Mesenchymal stem cell (in vitro differentiated cells and primary cell): ENCODE data around the gene HSD17B3.
"Not testable (repeated sequence)": the region's sequence is repeated elsewhere in the genome, so short reads cannot be mapped to it uniquely, and the experiment has no call there.

Experiments used
- DNase-seq: peaks from one replicate; pipeline ENCODE4 v3.0.0-alpha.2; 2013
- H2AFZ ChIP-seq: one replicate; pipeline ENCODE4 v1.6.1; 2013; ENCODE audit warnings: low read depth, mild to moderate bottlenecking, control low read depth, inconsistent platforms, low read length, moderate library complexity
- H2AK5ac ChIP-seq: 2 replicates; pipeline ENCODE4 v1.6.1; 2013; ENCODE audit warnings: low read length, moderate library complexity, mild to moderate bottlenecking, inconsistent platforms; ENCODE audit not compliant: severe bottlenecking
- H2BK120ac ChIP-seq: one replicate; pipeline ENCODE4 v1.6.1; 2013; ENCODE audit warnings: low read depth, mild to moderate bottlenecking, inconsistent platforms, low read length, moderate library complexity
- H2BK12ac ChIP-seq, 2 experiments: one replicate each; pipeline ENCODE4 v1.6.1; 2013; ENCODE audit warnings: inconsistent platforms in 2 of 2, low read length in 2 of 2, mild to moderate bottlenecking in 2 of 2, moderate library complexity in 2 of 2, control low read depth in 1 of 2
- H2BK15ac ChIP-seq: one replicate; pipeline ENCODE4 v1.6.1; 2013; ENCODE audit warnings: mild to moderate bottlenecking, low read depth, inconsistent platforms; ENCODE audit not compliant: poor library complexity, severe bottlenecking
- H2BK5ac ChIP-seq: 2 replicates; pipeline ENCODE4 v1.6.1; 2013; ENCODE audit warnings: low read depth, mild to moderate bottlenecking, low read length, control low read depth, inconsistent platforms; ENCODE audit not compliant: poor library complexity, severe bottlenecking
- H3K14ac ChIP-seq, 2 experiments: one replicate each; pipeline ENCODE4 v1.6.1; 2013; ENCODE audit warnings: inconsistent platforms in 2 of 2, low read length in 2 of 2, control low read depth in 1 of 2, mild to moderate bottlenecking in 1 of 2, moderate library complexity in 1 of 2
- H3K18ac ChIP-seq, 2 experiments: one replicate each; pipeline ENCODE4 v1.6.1; 2013; ENCODE audit warnings: inconsistent platforms in 2 of 2, low read length in 2 of 2, control low read depth in 1 of 2, low read depth in 1 of 2, mild to moderate bottlenecking in 1 of 2
- H3K23ac ChIP-seq, 2 experiments: one replicate each; pipeline ENCODE4 v1.6.1; 2013; ENCODE audit warnings: inconsistent platforms in 2 of 2, low read length in 2 of 2, mild to moderate bottlenecking in 2 of 2, moderate library complexity in 2 of 2, control low read depth in 1 of 2
- H3K27ac ChIP-seq: 2 replicates; pipeline ENCODE4 v1.5.1; 2013; ENCODE audit warnings: mild to moderate bottlenecking, moderate library complexity, low read length, control low read depth, inconsistent platforms; ENCODE audit not compliant: poor library complexity, severe bottlenecking
- H3K27me3 ChIP-seq, 2 experiments: 2 replicates each; pipeline versions ENCODE4 v1.6.1 to v1.7.0; 2013; ENCODE audit warnings: low read length in 2 of 2, mild to moderate bottlenecking in 2 of 2, moderate library complexity in 2 of 2, control low read depth in 1 of 2, inconsistent platforms in 1 of 2; ENCODE audit not compliant: control insufficient read depth in 1 of 2, insufficient read depth in 1 of 2
- H3K36me3 ChIP-seq, 2 experiments: 2 replicates each; pipeline versions ENCODE4 v1.6.1 to v1.7.0; 2013; ENCODE audit warnings: low read length in 2 of 2, control low read depth in 1 of 2, inconsistent platforms in 1 of 2, low read depth in 1 of 2, mild to moderate bottlenecking in 1 of 2; ENCODE audit not compliant: insufficient read depth in 2 of 2, control insufficient read depth in 1 of 2
- H3K4ac ChIP-seq, 2 experiments: one replicate each; pipeline ENCODE4 v1.6.1; 2013; ENCODE audit warnings: inconsistent platforms in 2 of 2, low read length in 2 of 2, mild to moderate bottlenecking in 2 of 2, moderate library complexity in 2 of 2, control low read depth in 1 of 2, low read depth in 1 of 2
- H3K4me1 ChIP-seq: 2 replicates; pipeline ENCODE4 v1.6.1; 2013; ENCODE audit warnings: low read depth, low read length, control low read depth; ENCODE audit not compliant: control insufficient read depth, insufficient read depth
- H3K4me2 ChIP-seq: 2 replicates; pipeline ENCODE4 v1.6.1; 2013; ENCODE audit warnings: low read length, mild to moderate bottlenecking, inconsistent platforms; ENCODE audit not compliant: poor library complexity, severe bottlenecking
- H3K4me3 ChIP-seq, 2 experiments: 2 replicates each; pipeline versions ENCODE4 v1.5.1 to v1.7.0; 2013; ENCODE audit warnings: low read length in 2 of 2, mild to moderate bottlenecking in 2 of 2, control low read depth in 1 of 2, low read depth in 1 of 2; ENCODE audit not compliant: insufficient read depth in 1 of 2
- H3K79me1 ChIP-seq: replicated peaks from 2 replicates; pipeline ENCODE4 v1.6.1; 2013; ENCODE audit warnings: mild to moderate bottlenecking, control low read depth, low read length, inconsistent platforms; ENCODE audit not compliant: poor library complexity, severe bottlenecking
- H3K9ac ChIP-seq: 2 replicates; pipeline ENCODE4 v1.7.0; 2013; ENCODE audit warnings: mild to moderate bottlenecking, low read length, moderate library complexity
- H3K9me3 ChIP-seq: 2 replicates; pipeline ENCODE4 v1.7.0; 2013; ENCODE audit warnings: mild to moderate bottlenecking, low read length; ENCODE audit not compliant: control insufficient read depth
- H4K8ac ChIP-seq: one replicate; pipeline ENCODE4 v1.6.1; 2013; ENCODE audit warnings: inconsistent platforms, mild to moderate bottlenecking, low read length, moderate library complexity
- H4K91ac ChIP-seq: one replicate; pipeline ENCODE4 v1.6.1; 2013; ENCODE audit warnings: mild to moderate bottlenecking, low read length, inconsistent platforms
- WGBS: methylation state at CpG from one replicate; pipeline ENCODE4 v1.1.7; 2013; ENCODE audit warnings: mixed read lengths; 5-methylcytosine and 5-hydroxymethylcytosine counted together

Gene HSD17B3

DNA sequence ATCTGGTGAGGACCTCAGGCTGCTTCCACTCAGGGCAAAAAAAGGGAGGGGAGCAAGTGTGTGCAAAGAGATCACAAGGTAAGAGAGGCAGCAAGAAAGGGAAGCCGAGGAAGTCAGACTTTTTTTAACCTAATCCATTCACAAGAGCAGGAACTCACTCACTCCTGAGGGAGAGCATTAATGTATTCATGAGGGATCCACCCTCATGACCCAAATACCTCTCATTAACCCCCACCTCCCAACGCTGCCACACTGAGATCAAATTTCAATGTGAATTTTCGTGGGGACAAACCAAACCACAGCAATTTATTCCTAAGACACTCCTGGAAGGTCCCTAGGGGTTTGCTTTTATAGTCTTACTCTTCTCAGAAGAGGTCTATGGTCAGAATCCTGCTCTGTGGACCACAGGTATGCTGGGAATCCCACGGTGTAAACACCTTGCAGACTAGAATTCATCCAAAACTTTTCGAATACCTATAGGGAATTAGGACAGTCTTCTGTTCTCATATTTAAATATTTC, 108.7 kb downstream of the HSD17B3 start:
- Histone ChIP-seq H3K9ac (no peak overlapping the region), H3K27me3 (peaks cover 7 to 8% of the 10 kb centered on the region in 2 experiments), H4K8ac (no peak overlapping the region), H3K27ac (no peak overlapping the region), H2AFZ (no peak overlapping the region), H3K79me1 (no peaks in the 10 kb centered on the region), H2BK5ac (no peak overlapping the region), H2AK5ac (no peak overlapping the region), H3K4me1 (no peaks in the 10 kb centered on the region), H2BK120ac (no peak overlapping the region), H3K23ac (no peak overlapping the region), H2BK15ac (peak overlapping the region; percentile 12), H3K4ac (no peak overlapping the region), H3K4me2 (no peak overlapping the region), H3K4me3 (no peak overlapping the region), H3K36me3 (no peaks in the 10 kb centered on the region), H4K91ac (no peak overlapping the region), H3K9me3 (peaks cover 28% of the 10 kb centered on the region), H3K14ac (no peak overlapping the region), H2BK12ac (no peak overlapping the region), H3K18ac (no peak overlapping the region)
- no peak for DNase-seq
- WGBS, result 80% methylated on average over 5 of the region's 5 CpGs

DNA sequence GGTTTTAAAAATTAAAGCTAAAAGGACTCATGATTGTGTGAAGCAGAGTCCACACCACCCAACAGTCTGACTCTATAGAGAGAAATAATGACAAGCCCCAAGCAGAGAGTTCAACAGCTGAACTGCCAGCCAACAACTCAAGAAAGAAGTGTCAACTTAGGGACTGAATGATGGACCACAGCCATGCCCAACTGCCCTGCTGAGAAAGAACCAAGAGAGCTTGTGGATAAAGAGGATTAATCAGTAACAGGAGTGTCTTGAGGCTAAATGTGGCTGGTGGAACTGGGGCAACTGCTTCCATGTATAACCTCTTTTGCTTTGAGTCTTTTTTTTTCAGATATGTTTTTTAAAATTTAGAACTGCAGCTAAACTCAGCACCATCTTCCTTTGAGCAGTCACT, 109.3 kb downstream of the HSD17B3 start:
- Histone ChIP-seq H3K27ac (no peak overlapping the region), H2BK12ac (no peak overlapping the region), H2BK15ac (no peak overlapping the region), H2AK5ac (no peak overlapping the region), H3K27me3 (peaks cover 7 to 8% of the 10 kb centered on the region in 2 experiments), H4K91ac (no peak overlapping the region), H4K8ac (no peak overlapping the region), H3K23ac (no peak overlapping the region), H3K4me2 (no peak overlapping the region), H3K4ac (no peak overlapping the region), H3K4me3 (no peak overlapping the region), H3K14ac (no peak overlapping the region), H3K36me3 (no peaks in the 10 kb centered on the region), H2BK5ac (no peak overlapping the region), H2BK120ac (no peak overlapping the region), H3K9me3 (peaks cover 28% of the 10 kb centered on the region), H3K9ac (no peak overlapping the region), H3K4me1 (no peaks in the 10 kb centered on the region), H3K18ac (no peak overlapping the region), H3K79me1 (no peaks in the 10 kb centered on the region), H2AFZ (no peak overlapping the region)
- no peak for DNase-seq

DNA sequence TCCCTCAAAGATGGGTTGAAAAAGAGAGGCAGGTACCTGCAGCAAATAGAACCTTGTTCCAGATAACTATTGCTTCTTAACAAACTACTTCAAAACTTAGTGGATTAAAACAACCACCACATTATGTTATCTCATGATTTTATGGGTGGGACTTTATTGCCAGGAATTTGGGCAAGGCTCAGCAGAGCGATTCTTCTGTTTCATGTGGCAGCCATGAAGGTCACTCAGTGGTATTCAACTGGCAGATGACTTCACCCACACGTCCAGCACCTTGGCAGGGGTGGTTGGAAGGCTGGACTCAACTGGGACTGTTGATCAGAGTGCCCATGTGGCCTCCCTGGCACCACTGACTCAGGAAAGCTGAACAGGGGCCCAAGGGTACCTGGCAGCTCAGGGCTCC, 112.0 kb downstream of the HSD17B3 start:
- 68% methylated on average over 2 of the region's 2 CpGs for WGBS
- Histone ChIP-seq H2BK12ac (no peak overlapping the region), H3K27me3 (peaks cover 4 to 5% of the 10 kb centered on the region in 2 experiments), H3K9me3 (peaks cover 31% of the 10 kb centered on the region), H2BK5ac (no peak overlapping the region), H2BK15ac (no peak overlapping the region), H3K27ac (no peak overlapping the region), H2AFZ (no peak overlapping the region), H3K9ac (no peak overlapping the region), H3K23ac (no peak overlapping the region), H3K4me2 (no peak overlapping the region), H3K4me1 (peaks cover 5% of the 10 kb centered on the region), H2BK120ac (no peak overlapping the region), H3K79me1 (no peaks in the 10 kb centered on the region), H3K14ac (no peak overlapping the region), H4K91ac (no peak overlapping the region), H3K18ac (no peak overlapping the region), H4K8ac (no peak overlapping the region), H2AK5ac (no peak overlapping the region), H3K4ac (no peak overlapping the region), H3K4me3 (peak overlapping the region in 1 of 2 experiments; percentile 14), H3K36me3 (no peaks in the 10 kb centered on the region)
- DNase-seq, result no peak

DNA sequence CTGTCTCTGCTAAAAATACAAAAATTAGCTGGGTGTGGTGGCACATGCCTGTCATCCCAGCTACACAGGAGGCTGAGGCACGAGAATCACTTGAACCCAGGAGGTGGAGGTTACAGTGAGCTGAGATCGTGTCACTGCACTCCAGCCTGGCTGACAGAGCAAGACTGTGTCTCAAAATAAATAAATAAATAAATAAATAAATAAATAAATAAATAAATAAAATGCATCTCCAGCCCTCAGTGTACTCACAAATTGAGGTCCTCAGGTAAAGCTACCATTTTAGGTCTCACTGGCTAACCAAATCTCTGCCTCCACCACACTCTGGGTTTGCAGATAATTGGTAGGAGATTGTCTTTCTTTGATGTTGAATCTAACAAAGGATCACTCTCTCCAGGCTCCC, 112.4 kb downstream of the HSD17B3 start:
- not testable (repeated sequence) for H3K18ac ChIP-seq, H4K91ac ChIP-seq, H2BK5ac ChIP-seq, H3K4ac ChIP-seq, H3K9ac ChIP-seq, H3K4me3 ChIP-seq, H2BK15ac ChIP-seq, H3K36me3 ChIP-seq, H2AFZ ChIP-seq, H2BK120ac ChIP-seq, H4K8ac ChIP-seq, H3K79me1 ChIP-seq, H3K23ac ChIP-seq, H2AK5ac ChIP-seq, DNase-seq, H3K27ac ChIP-seq, H3K4me1 ChIP-seq, H3K27me3 ChIP-seq, H2BK12ac ChIP-seq, H3K4me2 ChIP-seq, H3K14ac ChIP-seq
- 100% methylated on average over 1 of the region's 2 CpGs for WGBS
- H3K9me3 ChIP-seq, result peaks cover 31% of the 10 kb centered on the region
